NCI-H1930 (cell line): ENCODE data around the gene CD22.
"Not testable (repeated sequence)": the region's sequence is repeated elsewhere in the genome, so short reads cannot be mapped to it uniquely, and the experiment has no call there.

Experiments
- DNase-seq, 2 experiments: peaks; one replicate each; lab custom pipeline; 2025; lab: John Stamatoyannopoulos, UW

Gene CD22

DNA sequence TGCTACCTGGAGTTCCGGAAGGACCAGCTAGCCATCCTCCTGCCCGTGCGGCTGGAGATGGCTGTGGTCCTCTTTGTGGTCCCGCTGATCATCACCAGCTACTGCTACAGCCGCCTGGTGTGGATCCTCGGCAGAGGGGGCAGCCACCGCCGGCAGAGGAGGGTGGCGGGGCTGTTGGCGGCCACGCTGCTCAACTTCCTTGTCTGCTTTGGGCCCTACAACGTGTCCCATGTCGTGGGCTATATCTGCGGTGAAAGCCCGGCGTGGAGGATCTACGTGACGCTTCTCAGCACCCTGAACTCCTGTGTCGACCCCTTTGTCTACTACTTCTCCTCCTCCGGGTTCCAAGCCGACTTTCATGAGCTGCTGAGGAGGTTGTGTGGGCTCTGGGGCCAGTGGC is 30.4 kb downstream of the CD22 start:
- not testable (repeated sequence) for DNase-seq

DNA sequence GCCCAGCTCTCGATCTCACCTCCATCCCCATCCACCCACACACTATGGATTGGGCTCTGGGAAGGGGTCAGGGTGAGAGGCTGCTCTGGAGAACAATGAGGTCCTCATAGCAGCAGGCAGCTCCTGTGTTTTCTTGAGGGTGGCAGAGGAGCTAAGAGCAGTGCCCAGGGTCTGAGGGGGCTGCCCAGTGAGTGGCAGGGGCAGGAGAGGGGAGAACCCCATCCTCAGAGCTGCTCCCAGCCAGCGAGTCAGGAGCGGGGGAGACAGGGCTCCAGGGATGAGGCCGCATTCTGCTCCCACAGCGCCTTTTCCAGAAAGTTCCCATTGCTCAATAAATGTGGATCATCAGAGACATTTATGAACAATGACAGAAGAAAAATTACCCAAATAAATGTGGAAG is 31.1 kb downstream of the CD22 start:
- not testable (repeated sequence) for DNase-seq

DNA sequence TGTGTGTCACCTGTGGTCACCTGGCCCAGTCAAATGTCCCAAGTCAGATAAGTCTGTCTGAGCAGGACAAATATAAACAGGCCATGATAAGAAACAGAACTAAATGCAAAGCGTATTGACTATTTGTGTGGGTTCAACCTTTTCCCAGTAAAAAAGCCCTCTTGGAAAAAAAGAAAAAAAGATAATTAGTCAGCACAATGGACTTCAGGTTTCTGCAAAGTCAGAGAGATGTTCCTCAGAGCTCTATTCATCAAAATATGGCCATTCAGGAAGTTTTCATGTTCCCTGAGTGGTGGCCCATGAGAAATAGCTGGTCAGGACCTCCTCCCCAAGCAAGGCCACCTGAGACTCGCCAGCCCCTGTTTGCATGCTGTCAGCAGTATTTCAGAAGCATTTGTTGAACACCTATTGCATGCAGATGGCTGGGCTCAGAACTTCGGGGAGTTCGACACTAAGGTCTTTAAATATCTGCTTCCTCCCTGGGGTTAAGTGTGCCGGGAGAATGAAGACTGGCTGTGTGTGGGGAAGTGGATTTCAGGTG is 32.0 kb downstream of the CD22 start:
- no peak for DNase-seq

DNA sequence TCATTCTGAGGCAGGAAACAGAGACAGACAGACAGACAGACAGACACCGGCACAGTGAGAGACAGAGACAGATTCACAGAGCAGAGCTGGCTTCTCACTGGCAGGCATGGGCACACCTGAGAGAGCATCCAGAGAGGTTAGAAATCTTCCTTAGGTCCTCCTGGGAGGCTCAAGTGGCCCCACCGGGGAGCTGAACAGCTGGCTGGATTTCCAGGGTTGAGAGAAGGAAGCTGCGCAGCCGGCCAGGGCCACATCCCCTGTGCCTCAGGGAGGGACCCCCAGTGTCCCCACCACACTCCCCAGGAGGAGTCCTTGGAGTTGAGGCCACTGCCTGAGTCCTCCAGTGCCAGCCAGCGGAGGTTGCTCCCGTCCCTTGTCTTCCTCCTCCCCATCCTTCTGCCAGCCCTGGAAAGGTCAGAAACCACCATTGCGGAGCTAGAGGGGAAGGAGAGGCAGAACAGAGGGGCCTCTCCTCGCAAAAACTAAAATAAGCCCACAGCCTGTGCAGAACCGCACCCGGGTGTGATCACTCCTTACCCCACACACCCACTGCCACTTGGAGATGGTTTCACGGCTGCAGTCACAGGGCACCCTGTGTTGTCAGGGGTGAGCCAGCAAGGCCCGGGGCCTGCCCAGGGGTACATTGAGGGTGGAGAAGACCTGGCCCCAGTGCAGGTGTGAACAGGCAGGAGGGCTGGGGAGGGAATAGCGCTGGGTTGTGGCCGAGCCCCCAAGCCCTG is 33.4 kb downstream of the CD22 start:
- no peak for DNase-seq

DNA sequence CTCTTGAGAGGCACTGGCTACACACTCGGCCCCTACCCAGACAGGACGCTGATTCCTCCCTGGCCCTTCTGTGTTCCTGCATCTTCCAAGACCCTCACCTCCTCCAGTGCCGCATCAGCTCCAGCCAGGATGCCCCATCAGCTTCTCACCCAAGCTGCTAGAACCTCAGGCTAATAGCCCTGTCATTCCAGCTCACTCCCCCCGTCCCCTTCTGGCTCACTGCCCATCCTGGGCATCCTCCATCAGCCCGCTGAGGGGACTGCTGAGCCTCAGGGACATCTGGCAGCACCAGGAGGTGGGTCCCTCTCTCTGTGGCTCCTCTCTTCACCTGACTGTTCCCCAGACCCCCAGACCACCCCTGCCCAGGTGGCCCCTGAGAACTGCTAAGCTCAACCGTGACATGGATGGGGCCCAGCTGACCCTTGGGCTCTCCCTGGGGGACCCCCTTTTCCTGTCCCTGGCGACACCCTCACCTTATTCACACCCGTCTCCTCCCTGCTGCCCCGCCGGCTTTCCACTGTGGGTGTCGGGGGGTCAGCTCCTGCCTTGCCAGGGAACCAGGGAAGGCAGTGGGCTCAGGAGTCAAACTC is 34.1 kb downstream of the CD22 start:
- DNase-seq: no peak

DNA sequence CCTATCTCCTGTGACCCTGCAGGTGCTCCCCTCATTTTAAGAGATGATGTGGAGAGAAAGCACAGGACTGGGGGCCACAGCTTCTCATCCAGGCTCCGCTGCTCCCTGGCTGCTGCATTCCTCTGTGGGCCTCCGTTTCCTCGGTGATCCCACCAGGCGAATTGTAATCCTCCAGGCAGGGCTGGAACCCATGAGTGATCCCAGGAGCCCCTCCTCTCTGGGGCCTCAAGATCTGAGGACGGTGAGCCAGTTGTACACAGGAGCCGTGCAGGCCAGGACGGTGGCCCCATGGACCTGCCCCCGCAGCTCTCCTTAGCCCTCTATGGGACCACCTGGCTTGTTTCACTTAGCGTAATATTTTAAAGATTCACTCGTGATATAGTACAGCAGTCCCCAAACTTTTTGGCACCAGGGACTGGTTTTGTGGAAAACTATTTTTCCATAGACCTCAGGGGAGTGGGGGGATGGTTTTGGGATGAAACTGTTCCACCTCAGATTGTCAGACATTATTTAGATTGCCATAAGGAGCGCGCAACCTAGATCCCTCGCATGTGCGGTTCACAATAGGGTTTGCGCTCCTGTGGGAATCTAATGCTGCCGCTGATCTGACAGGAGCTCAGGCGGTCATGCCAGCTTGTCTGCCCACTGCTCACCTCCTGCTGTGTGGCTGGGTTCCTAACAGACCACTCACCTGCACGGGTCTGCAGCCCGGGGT is 34.9 kb downstream of the CD22 start:
- DNase-seq: no peak

DNA sequence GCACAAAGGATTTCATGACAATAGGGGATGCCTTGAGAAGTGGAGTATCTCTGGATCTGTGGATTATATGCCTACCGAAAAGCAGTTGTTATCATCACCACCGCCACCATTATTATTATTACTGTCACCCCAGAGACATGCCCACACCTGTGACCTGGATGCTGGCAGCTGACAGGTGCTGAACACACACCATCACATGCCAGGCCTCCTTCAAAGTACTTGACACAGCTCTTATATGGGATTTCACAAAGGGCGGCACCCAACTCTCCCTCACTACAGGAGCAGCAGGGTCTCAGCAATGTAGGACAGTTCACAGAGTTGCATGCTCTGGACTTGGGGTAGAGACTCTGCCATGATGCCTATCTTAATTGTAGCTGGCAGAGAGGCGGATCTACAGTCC is 36.3 kb downstream of the CD22 start:
- DNase-seq: no peak

DNA sequence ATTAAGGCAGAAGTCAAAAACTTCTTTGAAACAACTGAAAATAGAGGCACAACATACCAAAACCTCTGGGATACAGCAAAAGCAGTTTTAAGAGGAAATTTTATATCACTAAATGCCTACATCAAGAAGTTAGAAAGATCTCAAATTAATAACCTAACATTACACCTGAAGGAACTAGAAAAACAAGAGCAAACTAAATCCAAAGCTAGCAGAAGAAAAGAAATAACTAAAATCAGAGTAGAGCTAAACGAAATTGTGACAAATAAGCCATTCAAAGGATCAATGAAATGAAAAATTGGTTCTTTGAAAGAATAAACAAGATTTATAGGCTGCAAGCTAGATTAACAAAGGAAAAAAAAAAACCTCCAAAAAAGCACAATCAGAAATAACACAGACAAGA is 39.4 kb downstream of the CD22 start:
- no peak for DNase-seq

DNA sequence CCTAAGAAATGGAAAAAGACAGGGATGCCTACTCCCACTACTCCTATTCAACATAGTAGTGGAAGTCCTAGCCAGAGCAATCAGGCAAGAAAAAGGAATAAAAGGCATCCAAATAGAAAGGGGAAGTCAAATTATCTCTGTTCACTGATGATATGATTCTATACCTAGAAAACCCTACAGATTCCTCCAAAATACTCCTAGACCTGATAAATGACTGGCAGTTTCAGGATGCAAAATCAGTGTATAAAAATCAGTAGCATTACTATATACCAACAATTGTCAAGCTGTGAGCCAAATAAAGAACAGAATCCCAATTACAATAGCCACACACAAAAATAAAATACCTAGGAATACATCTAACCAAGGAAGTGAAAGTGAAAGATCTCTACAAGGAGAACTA is 40.5 kb downstream of the CD22 start:
- DNase-seq: no peak

DNA sequence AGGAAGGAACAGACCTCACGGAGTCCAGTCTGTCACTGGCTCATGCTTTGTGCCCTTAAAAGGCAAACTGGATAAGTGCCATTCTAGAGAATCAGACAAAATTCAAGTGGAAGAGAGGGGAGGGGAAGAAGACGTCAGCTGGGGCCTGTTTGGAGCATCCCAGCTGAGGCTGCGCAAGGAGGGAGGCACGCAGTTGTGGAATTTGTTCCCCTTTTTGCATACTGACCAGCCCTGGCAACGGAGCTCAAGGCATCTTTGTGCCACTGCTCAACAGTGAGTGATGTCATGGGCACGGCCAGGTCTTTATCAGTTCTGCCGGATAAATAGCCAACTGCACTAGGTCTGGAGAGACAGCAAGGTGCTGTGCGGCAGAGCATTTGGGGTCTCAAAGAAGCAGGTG is 41.7 kb downstream of the CD22 start, which contains the start of gene GPR42:
Gene GPR42, plus strand, starts transcription at position 347 of the 400 bp plus-strand sequence. CDS start 292 bp downstream, outside the sequence.
- no peak for DNase-seq

DNA sequence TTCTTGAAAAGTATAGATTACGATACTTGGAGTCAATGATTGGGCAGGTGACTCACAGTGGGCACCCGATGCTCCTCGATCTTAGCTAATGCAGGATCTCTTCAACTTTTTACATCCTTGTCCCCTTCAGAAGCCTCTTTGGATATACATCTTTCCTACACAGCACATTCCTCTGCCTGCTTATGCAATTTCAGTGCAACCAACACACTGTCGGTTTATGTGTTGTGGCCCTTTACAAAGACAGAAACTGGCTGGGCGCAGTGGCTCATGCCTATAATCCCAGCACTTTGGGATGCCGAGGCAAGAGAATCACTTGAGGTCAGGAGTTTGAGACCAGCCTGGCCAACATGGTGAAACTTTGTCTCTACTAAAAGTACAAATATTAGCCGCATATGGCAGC is 44.5 kb downstream of the CD22 start:
- DNase-seq: peak in 1 of 2 experiments; percentile 13

DNA sequence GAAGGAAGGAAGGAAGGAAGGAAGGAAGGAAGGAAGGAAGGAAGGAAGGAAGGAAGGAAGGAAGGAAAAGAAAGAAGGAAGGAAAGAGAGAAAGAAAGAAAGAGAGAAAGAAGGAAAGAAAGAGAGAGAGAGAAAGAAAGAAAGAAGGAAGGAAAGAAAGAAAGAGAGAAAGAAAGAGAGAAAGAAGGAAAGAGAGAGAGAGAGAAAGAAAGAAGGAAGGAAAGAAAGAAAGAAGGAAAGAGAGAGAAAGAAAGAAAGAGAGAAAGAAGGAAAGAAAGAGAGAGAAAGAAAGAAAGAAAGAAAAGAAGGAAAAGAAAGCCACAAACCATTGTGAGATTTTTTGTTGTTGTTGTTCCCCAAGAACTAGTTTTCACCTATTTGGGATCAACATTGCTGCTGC is 45.0 kb downstream of the CD22 start:
- not testable (repeated sequence) for DNase-seq

DNA sequence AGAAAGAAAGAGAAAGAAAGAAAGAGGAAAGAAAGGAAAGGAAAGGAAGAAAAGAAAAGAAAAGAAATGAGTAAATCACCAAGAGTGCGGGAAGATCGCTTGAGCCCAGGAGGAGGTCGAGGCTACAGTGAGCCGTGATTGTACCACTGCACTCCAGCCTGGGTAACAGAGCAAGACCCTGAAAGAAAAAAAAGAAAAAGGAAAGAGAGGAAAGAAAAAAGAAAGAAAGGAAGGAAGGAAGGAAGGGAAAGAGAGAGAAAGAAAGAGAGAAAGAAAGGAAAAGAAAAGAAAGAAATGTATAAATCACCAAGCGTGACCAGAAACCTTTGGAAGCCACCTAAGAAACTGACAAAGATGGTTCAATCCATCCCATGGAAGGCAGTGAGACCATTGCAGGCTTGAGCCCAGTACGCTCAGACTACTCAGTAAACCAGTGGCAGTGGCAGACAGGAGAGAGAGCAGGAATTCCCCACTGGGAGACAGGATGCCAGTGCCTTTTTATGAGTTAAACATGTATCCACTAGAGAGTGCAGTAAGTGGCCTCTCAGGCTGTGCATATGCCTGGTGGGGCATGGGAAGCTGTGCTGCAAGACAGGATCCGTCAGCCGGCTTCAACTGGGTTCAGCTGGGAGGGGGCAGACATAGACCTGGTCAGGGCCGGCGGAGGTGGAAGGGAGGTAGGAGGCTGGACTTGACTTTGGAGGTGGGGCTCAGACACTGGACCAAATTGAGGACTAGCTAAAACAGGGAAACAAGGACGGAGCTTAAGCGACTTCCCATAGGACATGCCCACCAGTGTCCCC is 46.7 kb downstream of the CD22 start:
- DNase-seq: no peak

DNA sequence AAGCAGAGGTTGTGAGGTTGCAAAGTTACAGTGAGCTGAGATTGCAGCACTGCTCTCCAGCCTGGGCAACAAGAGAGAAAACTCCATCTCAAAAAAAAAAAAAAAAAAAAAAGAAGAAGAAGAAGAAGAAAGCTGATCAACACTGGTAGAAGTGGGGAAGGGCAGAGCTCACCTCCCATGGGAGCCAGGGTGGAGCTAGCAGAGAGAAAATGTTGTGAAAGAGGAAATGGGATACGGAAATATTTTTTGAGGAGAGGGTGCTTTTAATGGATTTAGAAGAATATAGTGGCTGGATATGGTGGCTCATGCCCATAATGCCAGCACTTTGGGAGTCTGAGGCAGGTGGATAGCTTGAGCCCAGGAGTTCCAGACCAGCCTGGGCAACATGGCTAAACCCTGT is 48.7 kb downstream of the CD22 start:
- DNase-seq: no peak

DNA sequence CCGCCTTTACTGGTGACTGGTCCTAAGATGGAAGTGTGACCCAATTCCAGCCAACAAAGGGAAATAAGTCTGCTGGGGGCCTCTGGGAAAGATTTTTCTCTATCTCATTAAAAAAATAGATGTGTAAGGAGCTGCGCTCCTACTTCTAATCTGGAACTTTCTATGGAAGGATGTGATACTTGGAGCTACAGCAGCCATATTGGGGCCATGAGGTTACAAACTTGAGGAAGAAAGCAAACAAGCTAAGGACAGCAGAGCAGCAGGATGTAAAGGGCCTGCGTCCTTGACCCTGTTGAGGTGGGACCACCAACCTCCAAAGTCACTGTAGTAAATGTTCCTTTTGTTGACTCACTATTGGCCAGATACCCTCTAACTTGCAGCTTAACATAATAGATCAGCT is 49.4 kb downstream of the CD22 start:
- DNase-seq: no peak

DNA sequence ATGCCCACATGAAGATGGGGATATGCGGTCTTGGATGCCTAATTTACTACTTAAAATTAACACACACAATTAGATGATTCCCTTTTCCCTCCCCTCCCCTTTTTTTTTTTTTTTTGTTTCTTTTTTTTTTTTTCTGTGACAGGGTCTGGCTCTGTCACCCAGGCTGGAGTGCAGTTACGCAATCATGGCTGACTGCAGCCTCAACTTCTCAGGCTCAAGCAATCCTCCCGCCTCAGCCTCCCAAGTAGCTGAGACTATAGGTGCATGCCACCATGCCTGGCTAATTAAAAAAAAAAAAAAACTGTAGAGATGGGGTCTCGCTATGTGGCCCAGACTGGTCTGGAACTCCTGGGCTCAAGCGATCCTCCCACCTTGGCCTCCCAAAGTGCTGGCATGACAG is 50.6 kb downstream of the CD22 start:
- not testable (repeated sequence) for DNase-seq

DNA sequence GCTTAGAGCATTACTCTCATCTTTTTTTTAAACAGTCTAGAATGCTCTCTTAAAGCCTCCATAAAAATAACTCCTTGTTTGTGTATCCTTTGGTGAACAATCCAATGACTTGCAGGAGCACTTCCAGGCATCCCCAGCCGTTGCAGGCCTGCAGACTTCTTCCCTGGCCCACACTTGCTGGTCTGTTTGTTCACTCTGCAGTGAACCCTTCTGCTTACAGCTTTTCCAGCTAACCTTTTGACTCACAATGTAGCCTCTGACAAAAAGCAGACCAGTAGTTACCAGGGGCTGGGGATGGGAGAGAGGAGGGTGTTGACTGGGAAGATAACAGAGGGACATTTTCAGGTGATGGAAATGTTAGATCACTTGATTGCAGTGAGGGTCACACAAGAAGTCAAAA is 51.0 kb downstream of the CD22 start:
- no peak for DNase-seq

DNA sequence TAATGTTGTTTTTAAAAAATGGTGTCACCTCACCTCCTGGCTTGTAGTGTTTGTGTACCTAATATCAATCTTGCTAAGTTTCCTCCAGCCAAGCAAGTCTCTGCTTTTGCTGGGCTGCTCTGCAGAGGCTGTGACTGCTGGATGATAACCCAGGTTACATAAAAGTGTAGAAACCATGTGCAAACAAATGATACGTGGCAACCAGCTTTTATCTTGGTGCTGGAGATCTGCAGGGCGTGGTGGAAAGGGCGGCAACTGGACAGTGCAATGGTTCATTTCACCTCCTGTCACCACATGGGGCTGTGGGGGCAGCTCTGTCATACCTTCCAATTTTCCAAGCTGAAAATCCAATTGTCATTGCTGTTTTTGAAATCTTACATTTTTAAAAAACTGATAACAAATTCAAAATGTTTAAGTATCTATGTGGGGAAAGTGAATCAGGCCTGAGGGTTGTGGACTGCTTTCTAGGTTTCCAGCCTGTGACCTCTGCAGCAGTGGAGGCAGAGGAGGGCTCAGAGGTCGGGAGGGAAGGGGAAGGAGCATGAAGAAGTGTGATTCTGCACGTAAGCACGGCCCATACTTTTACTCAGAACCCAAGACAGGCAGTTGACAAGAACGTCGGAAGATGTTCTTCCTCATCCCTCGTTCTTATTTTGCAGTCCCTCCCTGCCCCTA is 51.6 kb downstream of the CD22 start:
- no peak for DNase-seq

DNA sequence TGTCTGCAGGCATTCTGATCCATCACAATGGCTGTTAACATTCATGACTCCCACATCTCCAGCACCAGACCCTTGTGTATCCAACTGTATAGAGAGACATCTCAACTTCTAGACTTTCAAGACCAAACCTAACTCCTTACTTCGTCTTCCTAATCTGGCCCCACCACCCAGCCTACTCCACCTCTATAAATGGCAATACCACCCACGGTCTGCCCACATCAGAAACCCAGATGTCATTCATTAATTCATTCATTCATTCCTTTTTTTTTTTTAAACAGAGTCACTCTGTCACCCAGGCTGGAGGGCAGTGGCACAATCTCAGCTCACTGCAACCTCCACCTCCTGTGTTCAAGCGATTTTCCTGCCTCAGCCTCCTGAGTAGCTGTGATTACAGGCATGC is 52.3 kb downstream of the CD22 start:
- DNase-seq: no peak

DNA sequence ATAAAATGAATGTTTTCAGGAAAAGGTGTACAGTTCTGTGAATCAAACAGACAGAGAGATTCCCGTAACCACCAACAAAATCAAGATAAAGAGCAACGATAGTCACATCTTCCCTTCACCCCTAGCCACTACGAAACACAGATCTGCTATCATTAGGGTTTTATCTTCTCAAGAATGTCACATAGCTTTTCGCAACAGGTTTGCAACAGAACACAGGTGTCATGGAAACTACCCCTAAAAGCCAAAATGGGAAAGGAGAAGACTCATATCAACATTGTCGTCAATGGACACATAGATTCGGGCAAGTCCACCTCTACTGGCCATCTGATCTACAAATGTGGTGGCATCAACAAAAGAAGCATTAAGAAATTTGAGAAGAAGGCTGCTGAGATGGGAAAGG is 52.9 kb downstream of the CD22 start:
- no peak for DNase-seq

DNA sequence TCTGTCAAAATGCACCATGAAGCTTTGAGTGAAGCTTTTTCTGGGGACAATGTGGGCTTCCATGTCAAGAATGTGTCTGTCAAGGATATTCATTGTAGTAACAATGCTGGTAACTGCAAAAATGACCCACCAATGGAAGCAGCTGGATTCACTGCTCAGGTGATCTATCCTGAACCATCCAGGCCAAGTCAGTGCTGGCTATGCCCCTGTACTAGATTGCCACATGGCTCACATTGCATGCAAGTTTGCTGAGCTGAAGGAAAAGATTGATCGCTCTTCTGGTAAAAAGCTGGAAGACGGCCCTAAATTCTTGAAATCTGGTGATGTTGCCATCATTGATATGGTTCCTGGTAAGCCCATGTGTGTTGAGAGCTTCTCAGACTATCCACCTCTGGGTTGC is 54.5 kb downstream of the CD22 start:
- DNase-seq: no peak
